Mesendoderm (in vitro differentiated cells): Measurements from ENCODE around the gene EXOC2.

Source experiments
- DNase-seq: peaks from one replicate; pipeline ENCODE4 v3.0.0; 2013
- H2AK5ac ChIP-seq: 2 replicates; pipeline ENCODE4 v1.6.1; 2013; ENCODE audit warnings: low read length, inconsistent platforms
- H2BK120ac ChIP-seq: 2 replicates; pipeline ENCODE4 v1.6.1; 2013; ENCODE audit warnings: low read depth, mild to moderate bottlenecking, low read length, moderate library complexity, mixed read lengths
- H2BK15ac ChIP-seq: replicated peaks from 2 replicates; pipeline ENCODE4 v1.6.1; 2013; ENCODE audit warnings: low read depth, mild to moderate bottlenecking, moderate library complexity
- H2BK5ac ChIP-seq: 2 replicates; pipeline ENCODE4 v1.6.1; 2013; ENCODE audit warnings: low read length, inconsistent platforms
- H3K18ac ChIP-seq: 2 replicates; pipeline ENCODE4 v1.6.1; 2013; ENCODE audit warnings: mild to moderate bottlenecking, low read length, mixed read lengths
- H3K23ac ChIP-seq: one replicate; pipeline ENCODE4 v1.6.1; 2013; ENCODE audit warnings: low read length
- H3K27ac ChIP-seq: 2 replicates; pipeline ENCODE4 v1.5.1; 2013; ENCODE audit warnings: low read depth, mild to moderate bottlenecking, inconsistent platforms, low read length, moderate library complexity
- H3K27me3 ChIP-seq: 2 replicates; pipeline ENCODE4 v1.6.1; 2013; ENCODE audit warnings: low read length, control low read depth, mild to moderate bottlenecking, inconsistent platforms; ENCODE audit not compliant: insufficient read depth, poor library complexity
- H3K36me3 ChIP-seq: 2 replicates; pipeline ENCODE4 v1.6.1; 2013; ENCODE audit warnings: low read length, inconsistent platforms; ENCODE audit not compliant: control insufficient read depth, insufficient read depth
- H3K4ac ChIP-seq: one replicate; pipeline ENCODE4 v1.6.1; 2013; ENCODE audit warnings: low read depth, mild to moderate bottlenecking, low read length, moderate library complexity
- H3K4me1 ChIP-seq: 2 replicates; pipeline ENCODE4 v1.6.1; 2013; ENCODE audit warnings: low read depth, low read length, inconsistent platforms; ENCODE audit not compliant: control insufficient read depth
- H3K4me2 ChIP-seq: 2 replicates; pipeline ENCODE4 v1.6.1; 2013; ENCODE audit warnings: low read length
- H3K4me3 ChIP-seq: 2 replicates; pipeline ENCODE4 v1.5.1; 2013; ENCODE audit warnings: mild to moderate bottlenecking, low read length
- H3K56ac ChIP-seq: one replicate; pipeline ENCODE4 v1.6.1; 2013; ENCODE audit warnings: low read length
- H3K79me1 ChIP-seq: 2 replicates; pipeline ENCODE4 v1.6.1; 2013; ENCODE audit warnings: low read length, inconsistent platforms
- H3K79me2 ChIP-seq: 2 replicates; pipeline ENCODE4 v1.6.1; 2013; ENCODE audit warnings: mild to moderate bottlenecking, low read length; ENCODE audit not compliant: control insufficient read depth, insufficient read depth
- H3K9ac ChIP-seq: 2 replicates; pipeline ENCODE4 v1.6.1; 2013; ENCODE audit warnings: low read length, inconsistent platforms
- H4K5ac ChIP-seq: one replicate; pipeline ENCODE4 v1.6.1; 2013; ENCODE audit warnings: low read length
- H4K8ac ChIP-seq: one replicate; pipeline ENCODE4 v1.6.1; 2013; ENCODE audit warnings: low read depth, mild to moderate bottlenecking, control low read depth, low read length, moderate library complexity
- WGBS: extraction: QIAGEN DNeasy Blood & Tissue Kit; methylation state at CpG from one replicate; pipeline ENCODE4 v1.1.7; 2013; ENCODE audit warnings: low lambda C conversion rate, missing lambda C conversion rate; ENCODE audit not compliant: insufficient coverage; ENCODE audit errors: extremely low coverage; 5-methylcytosine and 5-hydroxymethylcytosine counted together

Gene EXOC2

GRCh38 chr6:641225-641985 is 51.5 kb downstream of the EXOC2 start:
- H3K56ac ChIP-seq, result no peak overlapping the region
- no peaks in the 10 kb centered on the region for H3K27me3 ChIP-seq

GRCh38 chr6:636488-636887 is 56.5 kb downstream of the EXOC2 start:
- H3K56ac ChIP-seq, result no peak overlapping the region
- no peak for DNase-seq
- no peak overlapping the region for H3K4me2 ChIP-seq
- no peak overlapping the region for H3K23ac ChIP-seq
- no peak overlapping the region for H3K9ac ChIP-seq
- no peaks in the 10 kb centered on the region for H3K4me1 ChIP-seq
- H3K4me3 ChIP-seq, result no peak overlapping the region
- H2BK15ac ChIP-seq, result no peak overlapping the region
- H3K27me3 ChIP-seq, result no peaks in the 10 kb centered on the region
- no peak overlapping the region for H3K18ac ChIP-seq
- no peaks in the 10 kb centered on the region for H3K36me3 ChIP-seq
- H4K8ac ChIP-seq, result no peak overlapping the region
- H3K79me2 ChIP-seq, result no peaks in the 10 kb centered on the region
- no peak overlapping the region for H2BK5ac ChIP-seq
- H3K79me1 ChIP-seq, result peaks cover 2% of the 10 kb centered on the region
- WGBS, result no CpG with 5 or more reads among the region's 5 CpGs
- H3K4ac ChIP-seq, result no peak overlapping the region
- H3K27ac ChIP-seq, result no peak overlapping the region
- no peak overlapping the region for H2BK120ac ChIP-seq
- no peak overlapping the region for H4K5ac ChIP-seq
- no peak overlapping the region for H2AK5ac ChIP-seq

More at GRCh38 chr6:641225-641985, 51.5 kb downstream of the EXOC2 start:
- Histone ChIP-seq H2BK5ac (no peak overlapping the region), H3K79me1 (peaks cover 2% of the 10 kb centered on the region), H3K9ac (no peak overlapping the region), H3K18ac (no peak overlapping the region), H3K4me2 (no peak overlapping the region), H3K79me2 (peaks cover 1% of the 10 kb centered on the region), H2BK15ac (no peak overlapping the region), H3K23ac (no peak overlapping the region), H3K4ac (no peak overlapping the region), H3K4me3 (no peak overlapping the region), H2AK5ac (no peak overlapping the region), H4K8ac (no peak overlapping the region), H3K36me3 (no peaks in the 10 kb centered on the region), H3K27ac (no peak overlapping the region), H4K5ac (no peak overlapping the region), H3K4me1 (no peaks in the 10 kb centered on the region), H2BK120ac (no peak overlapping the region)
- DNase-seq, result no peak
- WGBS, result no CpG with 5 or more reads among the region's 8 CpGs

- Histone ChIP-seq H3K18ac (no peak overlapping the region), H2BK120ac (no peak overlapping the region), H3K23ac (no peak overlapping the region), H3K9ac (no peak overlapping the region), H3K4me1 (no peaks in the 10 kb centered on the region), H3K79me2 (no peaks in the 10 kb centered on the region), H3K4ac (no peak overlapping the region), H3K27ac (no peak overlapping the region), H4K8ac (no peak overlapping the region), H3K56ac (no peak overlapping the region), H2AK5ac (no peak overlapping the region), H3K79me1 (peaks cover 2% of the 10 kb centered on the region), H3K27me3 (no peaks in the 10 kb centered on the region), H3K4me2 (no peak overlapping the region), H3K36me3 (no peaks in the 10 kb centered on the region), H2BK5ac (no peak overlapping the region), H2BK15ac (no peak overlapping the region), H3K4me3 (no peak overlapping the region), H4K5ac (no peak overlapping the region)
- no CpG with 5 or more reads among the region's 5 CpGs for WGBS
- DNase-seq, result no peak
These were observed 57.7 kb downstream of the EXOC2 start for GRCh38 chr6:635233-635632.

- H3K9ac ChIP-seq, result no peak overlapping the region
- H2BK15ac ChIP-seq, result no peak overlapping the region
- H3K79me2 ChIP-seq, result no peaks in the 10 kb centered on the region
- no peak overlapping the region for H3K4me2 ChIP-seq
- no peak overlapping the region for H2BK120ac ChIP-seq
- H3K56ac ChIP-seq, result no peak overlapping the region
- H4K8ac ChIP-seq, result no peak overlapping the region
- no peak for DNase-seq
- no peak overlapping the region for H2AK5ac ChIP-seq
- H3K36me3 ChIP-seq, result no peaks in the 10 kb centered on the region
- H3K23ac ChIP-seq, result no peak overlapping the region
- no peak overlapping the region for H3K18ac ChIP-seq
- H3K79me1 ChIP-seq, result peaks cover 2% of the 10 kb centered on the region
- H4K5ac ChIP-seq, result no peak overlapping the region
- no peak overlapping the region for H3K4ac ChIP-seq
- no peaks in the 10 kb centered on the region for H3K27me3 ChIP-seq
- no peaks in the 10 kb centered on the region for H3K4me1 ChIP-seq
- no peak overlapping the region for H3K4me3 ChIP-seq
- no peak overlapping the region for H3K27ac ChIP-seq
- no peak overlapping the region for H2BK5ac ChIP-seq
- no CpG with 5 or more reads among the region's 1 CpG for WGBS
These were observed 59.3 kb downstream of the EXOC2 start for GRCh38 chr6:633611-634010.

- DNase-seq, result no peak
- H3K18ac ChIP-seq, result no peak overlapping the region
- H3K9ac ChIP-seq, result no peak overlapping the region
- no peak overlapping the region for H2BK5ac ChIP-seq
- H3K79me1 ChIP-seq, result peaks cover 2% of the 10 kb centered on the region
- H4K8ac ChIP-seq, result no peak overlapping the region
- no peak overlapping the region for H4K5ac ChIP-seq
- no peak overlapping the region for H3K4me2 ChIP-seq
- no peak overlapping the region for H2BK15ac ChIP-seq
- no peak overlapping the region for H3K4me3 ChIP-seq
- no peaks in the 10 kb centered on the region for H3K79me2 ChIP-seq
- no peak overlapping the region for H3K23ac ChIP-seq
- no peak overlapping the region for H3K27ac ChIP-seq
- H3K56ac ChIP-seq, result no peak overlapping the region
- no CpG with 5 or more reads among the region's 3 CpGs for WGBS
- H3K36me3 ChIP-seq, result no peaks in the 10 kb centered on the region
- no peak overlapping the region for H2BK120ac ChIP-seq
- no peak overlapping the region for H3K4ac ChIP-seq
- H2AK5ac ChIP-seq, result no peak overlapping the region
- no peaks in the 10 kb centered on the region for H3K27me3 ChIP-seq
- no peaks in the 10 kb centered on the region for H3K4me1 ChIP-seq
These were observed 64.2 kb downstream of the EXOC2 start for GRCh38 chr6:628766-629165.

- no peak overlapping the region for H3K27ac ChIP-seq
- no peak overlapping the region for H3K4ac ChIP-seq
- no peak overlapping the region for H4K8ac ChIP-seq
- no peaks in the 10 kb centered on the region for H3K79me1 ChIP-seq
- H3K23ac ChIP-seq, result no peak overlapping the region
- DNase-seq, result no peak
- H2BK15ac ChIP-seq, result no peak overlapping the region
- H3K79me2 ChIP-seq, result no peaks in the 10 kb centered on the region
- H3K4me1 ChIP-seq, result no peaks in the 10 kb centered on the region
- no CpG with 5 or more reads among the region's 9 CpGs for WGBS
- no peak overlapping the region for H2BK120ac ChIP-seq
- no peak overlapping the region for H2AK5ac ChIP-seq
- H3K4me2 ChIP-seq, result no peak overlapping the region
- no peaks in the 10 kb centered on the region for H3K36me3 ChIP-seq
- no peak overlapping the region for H3K4me3 ChIP-seq
- H3K18ac ChIP-seq, result no peak overlapping the region
- H2BK5ac ChIP-seq, result no peak overlapping the region
- H4K5ac ChIP-seq, result no peak overlapping the region
- H3K56ac ChIP-seq, result no peak overlapping the region
- no peak overlapping the region for H3K9ac ChIP-seq
- H3K27me3 ChIP-seq, result no peaks in the 10 kb centered on the region
These were observed 66.7 kb downstream of the EXOC2 start for GRCh38 chr6:626236-626635.
